Epidermal melanocyte (primary cell): ENCODE measurements around the gene PUM2.

ENCODE experiments used
- DNase-seq: peaks from one replicate; pipeline ENCODE4 v3.0.0; 2011; ENCODE audit warnings: low spot score; ENCODE audit not compliant: insufficient read length

Gene PUM2

DNA sequence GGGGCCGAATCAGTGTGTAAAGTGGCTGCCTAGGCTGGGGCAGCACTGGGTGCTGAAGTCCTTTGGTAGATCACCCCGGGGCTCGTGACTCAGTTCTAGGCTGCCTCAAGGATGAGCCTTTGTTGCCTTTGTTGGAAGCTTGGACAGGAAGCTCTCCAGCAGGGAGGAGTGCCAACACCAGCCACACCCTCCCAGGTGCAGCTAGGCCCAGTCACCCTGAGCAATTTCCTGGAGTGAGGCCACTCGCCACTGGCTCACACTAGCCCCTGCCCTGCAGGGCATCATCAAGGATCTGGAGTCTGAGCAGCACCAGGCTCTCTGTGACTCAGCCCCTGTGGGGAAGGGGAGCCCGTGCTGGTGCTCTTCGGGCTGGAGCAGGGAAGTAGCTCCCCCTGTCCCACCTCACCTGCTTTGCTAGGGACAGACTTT, 119.0 kb downstream of the PUM2 start:
- DNase-seq, result peak; percentile 16

DNA sequence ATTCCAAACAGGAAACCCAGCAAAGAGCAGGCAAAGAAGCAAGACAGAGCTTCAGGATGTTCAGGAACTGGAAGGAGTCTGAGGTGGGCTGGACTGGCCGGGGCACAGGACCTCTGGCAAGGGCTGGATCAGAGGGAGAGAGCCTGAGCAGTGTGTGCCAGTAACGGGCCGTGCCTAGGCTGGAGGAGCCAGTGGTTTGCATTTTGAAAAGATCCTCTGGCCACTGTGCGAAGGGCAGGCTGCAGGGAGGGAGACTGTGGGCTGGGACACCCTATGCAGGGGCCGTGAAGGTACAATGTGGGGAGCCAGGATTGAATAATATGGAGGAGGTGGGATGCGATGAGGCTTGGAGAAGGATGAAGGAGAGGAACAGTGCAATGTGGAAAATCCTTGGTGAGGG, 119.5 kb downstream of the PUM2 start:
- DNase-seq, result peak; percentile 1

DNA sequence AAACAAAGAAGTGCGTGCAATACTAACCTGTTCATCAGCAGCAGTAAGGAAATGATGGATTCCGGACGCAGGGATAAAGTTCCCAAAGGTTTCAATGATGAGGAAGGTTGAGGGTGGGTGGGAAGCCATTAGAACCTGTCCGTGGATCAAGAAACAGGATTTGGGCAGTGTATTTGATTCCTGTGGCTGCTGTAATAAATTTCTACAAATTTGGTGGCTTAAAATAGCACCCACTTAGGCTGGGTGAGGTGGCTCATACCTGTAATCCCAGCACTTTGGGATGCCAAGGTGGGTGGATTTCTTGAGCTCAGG, 120.6 kb downstream of the PUM2 start:
- DNase-seq, result no peak

DNA sequence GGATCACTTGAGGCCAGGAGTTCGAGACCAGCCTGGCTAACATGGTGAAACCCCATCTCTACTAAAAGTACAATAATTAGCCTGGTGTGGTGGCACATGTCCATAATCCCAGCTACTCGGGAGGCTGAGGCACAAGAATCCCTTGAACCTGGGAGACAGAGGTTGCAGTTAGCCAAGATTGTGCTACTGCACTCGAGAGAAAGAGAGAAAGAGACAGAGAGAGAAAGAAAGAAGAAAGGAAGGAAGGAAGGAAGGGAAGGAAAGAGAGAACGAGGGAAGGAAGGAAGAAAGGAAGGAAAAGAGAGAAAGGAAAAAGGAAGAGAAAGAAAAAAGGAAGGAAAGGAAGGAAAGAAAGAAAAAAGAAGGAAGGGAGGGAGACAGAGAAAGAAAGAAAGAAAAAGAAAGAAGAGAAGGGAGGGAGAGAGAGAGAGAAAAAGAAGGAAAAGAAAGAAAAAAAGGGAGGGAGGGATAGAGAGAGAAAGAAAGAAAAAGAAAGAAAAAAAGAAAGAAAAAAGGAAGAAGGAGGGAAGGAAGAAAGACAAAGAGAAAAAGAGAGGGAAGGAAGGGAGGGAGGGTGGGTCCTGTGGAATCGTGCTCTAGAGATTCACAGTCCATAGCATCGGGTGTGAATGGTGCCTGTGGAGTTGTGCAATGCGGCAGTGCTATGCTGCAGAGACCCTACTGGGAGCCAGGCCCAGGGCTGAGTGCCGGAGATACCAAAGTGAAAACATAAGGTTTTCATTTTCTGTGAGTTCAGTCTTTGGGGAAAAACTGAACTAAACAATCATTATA, 121.1 kb downstream of the PUM2 start:
- DNase-seq, result peak; percentile 39

DNA sequence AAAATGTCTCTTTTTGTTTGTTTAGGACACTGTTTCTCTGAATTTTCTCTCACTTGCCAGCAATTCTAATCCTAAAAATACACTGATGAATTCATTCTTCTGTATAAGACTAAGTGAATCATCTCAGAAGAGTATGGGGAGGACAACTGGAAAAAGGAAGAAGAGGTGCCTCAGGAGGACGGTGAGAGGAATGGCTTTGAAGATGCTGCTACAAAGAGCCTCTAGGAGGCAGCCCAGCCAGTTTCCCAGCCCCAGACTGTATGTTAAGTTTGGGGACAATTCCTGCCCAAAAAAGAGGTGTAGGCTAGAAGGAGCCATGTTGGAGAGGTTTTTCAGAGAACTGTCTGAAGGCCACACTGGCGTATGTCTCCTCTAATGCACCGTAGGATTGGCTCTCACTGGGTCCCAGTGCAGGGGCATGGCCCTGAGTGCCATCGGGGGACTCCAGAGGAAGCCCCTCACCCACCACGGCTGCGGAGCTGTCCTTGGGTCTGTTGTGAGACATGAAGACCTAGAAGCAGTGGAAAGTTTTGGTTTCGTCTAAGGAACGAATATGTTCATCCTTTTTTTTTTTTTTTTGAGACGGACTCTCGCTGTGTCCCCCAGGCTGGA, 122.6 kb downstream of the PUM2 start:
- DNase-seq, result no peak

DNA sequence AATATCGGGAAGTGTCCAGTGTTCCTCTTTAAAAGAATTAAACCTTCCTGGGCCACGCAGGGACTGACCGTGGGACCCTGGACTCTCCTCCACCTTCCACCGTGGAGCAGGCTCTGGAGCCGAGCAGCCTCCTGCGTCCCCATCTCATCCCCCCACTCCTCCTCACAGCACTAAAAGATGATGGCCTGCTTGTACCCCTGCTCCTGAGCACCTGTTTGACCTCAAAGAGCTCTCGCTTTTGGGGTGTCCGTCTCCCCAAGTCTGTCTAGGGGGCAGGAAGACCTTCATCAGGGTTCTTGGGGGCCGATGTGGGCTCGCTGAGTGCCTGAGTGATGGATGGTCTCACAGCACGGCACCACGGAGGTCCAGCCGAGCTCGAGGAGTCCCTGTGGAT, 124.5 kb downstream of the PUM2 start:
- DNase-seq, result no peak

DNA sequence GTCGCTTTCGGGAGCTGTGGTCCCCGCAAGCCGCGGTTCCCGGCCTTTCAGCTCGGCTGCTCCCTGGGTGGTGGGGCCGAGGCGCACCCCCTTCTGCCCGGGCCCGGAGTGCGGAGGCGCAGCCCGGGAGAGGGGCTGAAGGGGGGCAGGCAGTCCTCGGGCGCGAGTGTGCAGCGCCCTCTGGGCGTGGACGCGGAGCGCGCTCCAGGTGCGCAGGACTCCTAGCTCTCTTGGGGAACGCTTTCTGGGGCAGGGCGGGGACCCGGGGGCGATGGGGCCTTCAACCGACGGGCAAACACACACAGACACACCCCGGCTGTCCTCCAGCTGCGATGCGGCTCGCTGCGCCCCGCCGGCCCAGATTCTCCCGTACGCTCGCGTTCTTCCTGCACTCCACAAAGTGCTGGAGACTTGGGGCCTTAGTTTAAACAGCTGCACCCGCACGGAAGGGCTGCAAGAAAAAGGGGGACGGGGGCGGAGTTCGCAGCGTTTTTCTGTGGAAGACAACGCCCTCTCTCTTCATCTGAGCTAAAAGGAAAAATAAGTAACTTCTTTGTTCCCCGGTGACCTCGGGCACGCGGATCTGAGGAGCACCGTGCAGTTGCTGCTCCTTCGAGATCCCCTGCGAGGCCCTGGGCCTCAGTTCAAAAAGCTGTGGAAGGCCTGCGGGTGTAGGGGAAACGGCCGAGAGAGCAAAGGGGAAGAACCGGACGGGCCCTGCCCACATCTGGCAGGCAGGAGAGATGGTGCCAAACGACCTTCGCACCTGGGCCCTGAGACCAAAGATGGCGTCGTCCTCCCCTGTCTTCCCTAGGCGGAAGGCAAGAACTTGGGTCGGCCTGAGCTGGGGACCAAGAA, 125.1 kb downstream of the PUM2 start:
- DNase-seq, result no peak

DNA sequence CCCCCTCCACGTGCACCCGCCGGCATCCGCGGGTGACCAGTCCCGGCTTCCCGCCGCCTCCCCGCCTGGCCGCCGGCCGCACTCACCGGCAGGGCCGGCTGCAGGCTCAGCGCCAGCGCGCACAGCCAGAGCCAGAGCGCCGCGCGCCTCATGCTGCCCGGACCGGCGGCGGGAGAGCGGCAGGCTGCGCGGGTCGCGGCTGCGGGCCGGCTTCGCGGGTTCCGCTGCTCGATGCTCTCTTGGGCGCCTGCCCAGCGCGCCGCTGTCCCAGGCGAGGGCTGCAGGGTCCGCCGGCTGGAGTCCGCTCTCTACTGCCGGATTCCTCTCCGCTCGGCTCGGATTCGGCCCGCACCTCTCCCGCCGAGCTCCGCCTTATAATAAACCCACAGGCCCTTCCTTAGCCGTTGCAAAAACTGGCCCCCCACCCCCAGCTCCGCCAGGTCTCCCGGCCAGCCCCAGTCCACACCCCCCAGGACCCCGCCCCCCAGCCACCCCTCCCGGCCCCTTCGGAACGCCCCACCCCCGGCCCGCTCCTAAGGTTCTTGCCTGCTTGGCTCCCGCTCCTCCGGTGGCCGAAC, 125.8 kb downstream of the PUM2 start, which contains the start of gene SDC1:
SDC1 (minus strand) TSS at position 415 of the 578 bp plus-strand sequence; CDS start at position 152, 263 bp downstream.
- no peak for DNase-seq

DNA sequence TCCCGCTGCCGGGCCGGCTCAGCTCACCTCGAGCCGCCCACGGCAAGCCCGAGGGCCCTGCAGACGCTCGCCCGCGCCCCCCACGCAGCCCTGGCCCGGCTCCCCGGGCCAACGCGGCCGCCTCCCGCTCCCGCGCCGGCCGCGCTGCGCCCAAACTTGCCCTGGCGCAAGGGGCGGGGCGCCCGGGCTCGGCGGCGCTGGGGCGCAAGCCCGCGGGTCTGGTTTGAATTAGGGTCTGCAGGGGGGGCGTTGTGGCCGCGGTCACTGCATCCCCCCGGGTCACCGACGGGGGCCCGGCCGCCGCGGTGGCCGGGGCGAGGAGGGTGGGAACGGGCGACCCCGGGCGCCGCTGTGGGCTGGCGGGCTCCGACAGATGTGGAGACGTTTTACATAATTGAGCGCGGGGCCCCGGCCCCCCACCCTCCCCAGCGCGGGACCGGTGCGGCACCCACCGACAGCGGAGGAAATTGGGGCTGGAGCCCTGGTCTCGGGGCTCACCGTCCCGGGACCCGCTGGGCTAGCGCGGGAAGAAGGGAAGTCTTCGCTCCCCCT, 126.4 kb downstream of the PUM2 start:
- no peak for DNase-seq

DNA sequence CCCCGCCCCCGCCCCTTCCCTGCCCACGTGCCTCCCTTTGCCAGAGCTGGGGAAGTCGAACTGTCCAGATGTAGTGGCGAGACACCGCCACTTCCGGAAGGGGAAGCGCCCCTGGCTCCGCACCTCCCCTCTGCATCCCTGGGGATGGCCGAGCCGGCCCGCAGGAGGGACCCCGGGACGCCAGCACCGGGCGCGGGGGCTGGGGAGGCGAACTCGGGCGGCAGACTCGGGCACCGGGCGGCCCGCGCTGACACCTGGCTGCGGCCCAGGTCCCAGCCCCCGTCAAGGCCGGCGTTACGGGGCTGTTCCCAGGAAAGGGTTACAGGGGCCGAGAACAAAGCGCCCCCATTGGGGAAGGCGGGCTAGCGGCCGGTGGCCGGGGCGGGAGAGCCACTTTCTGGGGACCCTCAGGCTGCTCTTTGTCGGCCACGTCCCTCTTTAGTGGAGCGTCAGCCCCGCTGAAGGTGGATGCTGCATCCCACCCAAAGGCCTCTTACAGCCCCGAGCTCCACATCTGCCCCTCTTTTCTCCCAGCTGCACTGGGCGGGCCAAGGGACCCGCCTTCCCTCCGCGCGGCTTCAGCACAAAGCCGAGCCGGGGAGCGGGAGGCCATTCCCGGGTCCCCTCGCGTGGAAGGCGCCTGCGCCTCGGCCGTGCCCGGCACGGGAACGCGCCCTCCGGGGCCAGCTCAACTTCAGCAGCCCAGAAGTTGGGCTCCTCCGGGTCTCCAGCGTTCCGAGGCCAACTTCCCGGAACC, 127.1 kb downstream of the PUM2 start:
- no peak for DNase-seq

DNA sequence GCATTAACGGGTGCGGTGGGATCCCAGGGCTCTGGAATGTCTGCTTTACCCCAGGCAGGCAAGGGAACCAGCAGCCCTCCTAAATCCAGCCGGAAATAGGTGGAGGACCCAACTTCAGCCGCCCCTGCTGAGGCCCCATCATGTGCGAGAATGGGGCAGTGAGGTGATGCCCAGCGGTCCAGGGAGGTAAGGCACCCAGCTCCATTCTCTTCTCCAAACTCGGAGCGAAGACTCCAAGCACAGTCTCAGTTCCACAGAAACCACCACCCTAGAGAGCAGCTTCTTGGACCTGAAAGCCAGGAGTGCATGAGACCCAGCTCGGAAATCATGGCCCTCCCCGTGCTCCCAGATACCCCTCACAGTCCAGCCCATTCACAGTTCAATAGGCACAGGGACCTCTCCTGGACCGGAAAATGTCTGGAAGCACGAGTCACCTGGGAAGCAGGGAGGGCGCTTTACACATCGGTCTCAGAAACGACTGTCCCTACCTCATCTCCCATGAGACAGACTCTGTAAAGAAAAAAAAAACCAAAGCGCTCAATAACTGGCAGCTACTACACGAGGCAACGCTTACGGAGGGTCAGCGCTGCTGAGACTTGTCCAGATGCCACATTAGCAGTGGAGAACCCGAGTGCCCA, 127.8 kb downstream of the PUM2 start:
- no peak for DNase-seq

DNA sequence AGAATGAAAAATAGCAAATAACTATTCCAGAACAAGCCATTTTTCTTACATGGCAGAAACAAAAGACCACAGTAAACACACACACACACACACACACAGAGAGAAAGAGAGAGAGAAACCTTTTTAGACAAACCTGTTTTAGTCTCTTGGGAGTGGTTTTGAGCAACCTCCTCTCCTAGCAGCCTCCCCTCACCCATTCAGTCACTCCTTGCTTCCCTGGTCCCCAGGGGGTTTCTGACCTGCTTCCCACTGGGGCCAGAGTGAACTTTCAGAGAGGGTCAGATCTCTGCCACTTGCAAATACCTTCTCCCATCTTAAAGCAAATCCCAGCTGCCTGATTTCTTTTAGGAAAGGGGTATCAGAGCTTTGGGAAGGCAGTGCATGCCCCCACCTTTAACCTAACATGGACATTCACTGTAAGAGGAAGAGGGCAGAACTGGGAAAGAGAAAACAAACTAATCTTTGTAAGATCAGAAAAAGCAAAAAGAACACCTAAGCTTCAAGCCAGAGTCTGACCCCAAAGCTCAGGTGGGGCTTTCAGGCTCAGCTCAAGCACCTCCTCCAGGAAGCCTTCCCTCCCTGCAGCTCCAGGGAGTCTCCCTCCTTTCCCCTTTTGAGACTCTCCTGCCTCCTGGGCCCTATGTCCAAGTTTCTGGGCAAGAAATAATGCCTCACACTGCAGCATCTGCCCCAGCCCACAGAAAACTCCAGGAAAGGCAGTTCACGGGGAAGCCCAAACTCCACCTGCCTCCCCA, 128.5 kb downstream of the PUM2 start:
- no peak for DNase-seq

DNA sequence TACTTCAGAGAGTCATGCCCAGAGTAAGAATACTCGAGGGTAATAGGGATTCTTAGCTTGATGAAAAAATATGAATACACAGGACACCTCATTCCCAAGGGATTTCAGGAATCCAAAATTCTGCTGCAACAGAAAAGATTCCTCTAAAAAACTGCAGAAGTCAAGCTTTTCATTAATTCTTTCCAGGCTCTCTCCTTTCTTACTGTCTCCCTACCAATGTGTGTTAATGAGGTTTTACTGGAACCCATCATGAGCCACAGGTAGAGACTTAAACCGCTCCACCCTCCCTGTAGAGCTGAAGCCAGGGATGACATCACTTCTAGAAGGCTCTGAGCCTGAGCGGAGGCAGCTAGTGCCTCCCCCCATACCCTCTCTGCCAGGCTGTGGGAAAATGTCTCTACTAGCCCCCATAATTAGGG, 129.1 kb downstream of the PUM2 start:
- DNase-seq, result no peak

DNA sequence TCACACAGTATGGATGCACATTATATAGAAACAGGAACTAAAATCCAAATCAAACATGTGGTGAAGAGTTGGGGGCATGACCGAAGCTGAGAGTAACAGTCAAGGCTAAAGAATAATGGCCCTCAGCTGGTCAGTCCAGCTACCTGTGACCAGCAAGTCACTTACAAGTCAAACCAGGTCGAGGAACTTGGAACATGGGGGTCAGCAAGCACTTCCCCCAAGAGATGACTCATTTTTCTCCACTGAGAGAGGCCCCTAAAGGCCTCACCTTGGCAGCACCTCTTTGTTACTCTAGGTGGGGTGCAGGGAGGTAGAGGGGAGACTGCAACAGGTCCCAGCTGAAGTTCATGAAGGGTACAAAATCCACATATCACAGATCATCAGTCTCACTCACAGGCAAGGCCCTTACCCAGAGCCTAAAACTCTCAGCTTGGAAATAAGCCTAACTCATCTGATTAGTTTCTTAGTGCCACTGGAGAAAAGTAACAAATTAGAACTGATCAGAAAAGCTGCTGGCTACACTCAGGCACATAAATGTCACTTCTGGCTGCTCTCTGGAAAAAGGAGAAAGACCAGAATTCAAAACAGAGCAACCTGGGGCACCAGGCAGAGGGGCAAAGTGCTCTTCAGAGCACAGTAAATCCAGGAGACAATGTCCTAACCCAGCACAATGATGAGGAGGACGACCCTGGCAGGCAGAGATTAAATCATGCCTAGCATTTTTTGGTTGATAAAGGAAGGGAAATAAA, 129.7 kb downstream of the PUM2 start:
- no peak for DNase-seq

DNA sequence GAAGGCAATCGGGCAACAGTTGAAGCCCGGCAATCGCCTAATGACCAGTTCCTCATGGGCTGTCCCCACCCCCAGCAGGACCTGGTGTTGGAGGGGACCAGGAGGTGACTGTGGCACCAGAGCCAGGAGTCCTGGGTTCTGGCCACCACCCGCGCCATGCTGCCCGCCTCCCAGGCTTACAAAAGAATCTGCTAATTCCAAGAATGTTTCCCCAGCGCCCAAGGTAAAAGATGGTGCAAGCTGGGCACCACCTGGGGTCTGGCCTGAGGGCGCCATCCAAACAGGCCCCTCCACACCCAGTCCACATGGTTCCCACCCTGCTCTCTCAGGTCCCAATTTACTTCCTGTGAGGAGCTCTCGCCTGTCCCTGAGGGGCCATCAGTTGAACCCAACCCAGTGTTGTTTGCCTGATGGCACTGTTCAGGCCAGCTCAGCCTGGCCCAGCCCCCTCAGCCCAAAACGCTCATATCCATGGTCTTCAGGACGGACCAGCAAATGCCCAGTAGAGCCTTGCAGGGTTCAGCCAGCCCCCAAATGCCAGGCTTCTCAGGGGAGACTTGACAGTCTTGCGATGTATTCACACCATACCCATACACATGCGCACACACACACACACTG, 130.8 kb downstream of the PUM2 start:
- DNase-seq, result no peak

DNA sequence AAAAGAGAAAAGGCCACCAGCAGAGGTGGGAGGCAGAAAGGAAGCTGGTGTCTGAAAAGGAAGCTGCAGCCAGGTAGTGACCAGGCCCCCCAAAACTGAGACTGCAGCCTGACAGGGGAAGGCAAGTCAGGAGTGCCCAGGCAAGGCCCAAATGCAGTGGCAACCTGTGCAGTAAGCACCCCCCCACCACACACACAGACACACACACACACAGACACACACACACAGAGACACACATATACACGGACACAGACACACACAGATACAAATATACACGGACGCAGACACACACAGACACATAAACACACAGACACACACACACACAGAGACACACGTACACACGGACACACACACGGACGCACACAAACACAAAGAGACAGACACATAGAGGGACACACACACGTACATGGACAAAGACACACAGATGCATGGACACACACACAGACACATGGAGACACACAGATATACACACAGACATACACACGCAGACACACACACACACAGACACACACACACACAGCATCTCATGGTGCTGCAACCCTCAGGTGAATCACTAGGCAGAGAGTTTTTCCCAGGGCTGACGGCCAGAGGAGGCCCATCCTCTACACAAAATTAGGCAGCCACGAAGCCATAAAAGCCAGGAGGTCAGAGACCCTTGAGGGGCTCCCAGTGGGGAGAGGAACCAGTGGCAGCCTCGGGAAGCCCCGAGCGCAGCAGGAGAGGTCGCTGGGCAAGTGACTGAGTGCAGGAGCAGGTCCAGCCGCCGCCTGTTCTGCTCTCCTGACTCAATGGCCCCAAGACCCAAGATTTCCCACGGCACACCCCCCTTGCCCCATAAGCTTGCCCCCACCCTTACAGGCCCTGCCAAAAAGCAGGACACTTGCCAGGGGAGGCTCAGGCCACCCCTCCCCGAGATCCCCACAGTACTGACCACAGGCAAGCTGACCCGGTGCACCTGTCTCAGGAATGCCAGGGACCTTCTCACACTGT, 132.0 kb downstream of the PUM2 start:
- DNase-seq, result no peak
